ENCODE data around the gene DKKL1. TPM values are rescaled to one million over a fixed set of nuclear protein-coding genes. Genes with fewer than 3 reads are reported as not detected.
"Not testable (repeated sequence)": the region's sequence is repeated elsewhere in the genome, so short reads cannot be mapped to it uniquely, and the experiment has no call there.

The DKKL1 gene
- total and polyA plus RNA-seq, 12 donors: 0.20 to 0.54 (median 0.24) TPM; not detected in 8

DNA sequence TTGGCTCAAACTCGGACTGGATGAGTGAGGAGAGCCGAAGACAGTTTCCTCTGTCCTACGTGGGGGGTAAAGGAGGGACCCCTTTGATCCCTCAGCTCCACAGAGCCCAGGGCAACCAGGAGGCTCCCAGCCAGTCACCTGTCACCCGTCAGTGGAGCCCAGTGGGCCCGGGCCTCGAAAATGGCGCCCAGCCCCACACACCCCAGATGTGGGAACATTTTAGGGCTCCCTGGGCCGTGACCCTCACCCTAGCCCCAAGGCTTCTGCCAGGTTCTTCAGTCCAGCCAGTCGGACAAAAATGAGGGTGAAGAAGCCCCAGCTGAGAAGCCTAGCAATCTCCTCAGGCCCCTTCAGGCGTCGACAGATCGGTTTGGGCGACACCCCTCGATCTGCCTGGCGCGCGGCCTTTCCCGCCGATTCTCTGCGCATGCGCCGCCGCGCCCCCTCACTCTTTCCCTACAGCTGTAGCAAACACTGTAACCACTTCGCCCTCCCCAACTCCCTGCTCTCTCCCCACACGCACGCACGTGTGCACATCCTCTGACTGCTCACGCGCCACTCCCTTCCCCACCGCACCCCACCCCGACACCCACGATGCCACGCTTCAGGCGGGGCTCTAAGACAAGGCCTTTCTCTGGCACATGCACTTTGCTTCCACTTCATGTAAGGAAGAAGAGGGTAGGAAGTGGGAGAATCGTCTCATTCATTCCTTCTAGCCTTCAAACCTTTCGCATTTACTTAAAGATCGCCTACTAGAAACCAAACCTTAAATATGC, 38.7 kb upstream of the DKKL1 start, which contains the start of gene SLC6A16:
Gene SLC6A16, minus strand, starts transcription at position 391 of the 776 bp plus-strand sequence. CDS start 13,844 bp downstream, outside the sequence.
- peaks cover 0 to 3% (median 0%) of the 10 kb centered on the region in 9 donors for H3K4me1 ChIP-seq
- peaks cover 0 to 27% (median 0%) of the 10 kb centered on the region in 9 donors for H3K36me3 ChIP-seq
- H3K9me3 ChIP-seq: peaks cover 0 to 31% (median 0%) of the 10 kb centered on the region in 11 donors
- ATAC-seq: peak in 1 of 8 donors; percentile 20
- intact Hi-C loops (cut with DNase I): loop anchor here in 1 of 10 donors (10.0 kb wide), 1 partner anchor 100 kb away; no protein-coding TSS in a partner anchor
- 94% methylated on average over 38 of the region's 38 CpGs for WGBS, 2 donors
- TF ChIP-seq, protein P1, sequence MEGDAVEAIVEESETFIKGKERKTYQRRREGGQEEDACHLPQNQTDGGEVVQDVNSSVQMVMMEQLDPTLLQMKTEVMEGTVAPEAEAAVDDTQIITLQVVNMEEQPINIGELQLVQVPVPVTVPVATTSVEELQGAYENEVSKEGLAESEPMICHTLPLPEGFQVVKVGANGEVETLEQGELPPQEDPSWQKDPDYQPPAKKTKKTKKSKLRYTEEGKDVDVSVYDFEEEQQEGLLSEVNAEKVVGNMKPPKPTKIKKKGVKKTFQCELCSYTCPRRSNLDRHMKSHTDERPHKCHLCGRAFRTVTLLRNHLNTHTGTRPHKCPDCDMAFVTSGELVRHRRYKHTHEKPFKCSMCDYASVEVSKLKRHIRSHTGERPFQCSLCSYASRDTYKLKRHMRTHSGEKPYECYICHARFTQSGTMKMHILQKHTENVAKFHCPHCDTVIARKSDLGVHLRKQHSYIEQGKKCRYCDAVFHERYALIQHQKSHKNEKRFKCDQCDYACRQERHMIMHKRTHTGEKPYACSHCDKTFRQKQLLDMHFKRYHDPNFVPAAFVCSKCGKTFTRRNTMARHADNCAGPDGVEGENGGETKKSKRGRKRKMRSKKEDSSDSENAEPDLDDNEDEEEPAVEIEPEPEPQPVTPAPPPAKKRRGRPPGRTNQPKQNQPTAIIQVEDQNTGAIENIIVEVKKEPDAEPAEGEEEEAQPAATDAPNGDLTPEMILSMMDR (IDR thresholded peaks at IDR 0.05): no peak
- H3K27ac ChIP-seq: no peak within 1 kb of the TSS
- DNase-seq: no peak
- H3K4me3 ChIP-seq: no peak within 1 kb of the TSS
- no peaks in the 10 kb centered on the region for H3K27me3 ChIP-seq

DNA sequence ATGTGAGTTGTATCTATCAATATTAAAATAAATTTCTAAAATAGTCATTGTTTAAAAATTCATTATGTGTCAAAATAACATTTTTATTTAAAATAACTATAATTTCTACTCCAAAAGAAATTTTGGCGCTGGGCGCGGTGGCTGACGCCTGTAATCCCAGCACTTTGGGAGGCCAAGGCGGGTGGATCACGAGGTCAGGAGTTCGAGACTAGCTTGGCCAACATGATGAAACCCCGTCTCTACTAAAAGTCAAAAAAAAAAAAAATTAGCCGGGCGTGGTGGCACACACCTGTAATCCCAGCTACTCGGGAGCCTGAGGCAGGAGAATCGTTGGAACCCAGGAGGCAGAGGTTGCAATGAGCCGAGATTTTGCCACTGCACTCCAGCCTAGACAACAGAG, 37.9 kb upstream of the DKKL1 start:
- ATAC-seq: not testable (repeated sequence)

DNA sequence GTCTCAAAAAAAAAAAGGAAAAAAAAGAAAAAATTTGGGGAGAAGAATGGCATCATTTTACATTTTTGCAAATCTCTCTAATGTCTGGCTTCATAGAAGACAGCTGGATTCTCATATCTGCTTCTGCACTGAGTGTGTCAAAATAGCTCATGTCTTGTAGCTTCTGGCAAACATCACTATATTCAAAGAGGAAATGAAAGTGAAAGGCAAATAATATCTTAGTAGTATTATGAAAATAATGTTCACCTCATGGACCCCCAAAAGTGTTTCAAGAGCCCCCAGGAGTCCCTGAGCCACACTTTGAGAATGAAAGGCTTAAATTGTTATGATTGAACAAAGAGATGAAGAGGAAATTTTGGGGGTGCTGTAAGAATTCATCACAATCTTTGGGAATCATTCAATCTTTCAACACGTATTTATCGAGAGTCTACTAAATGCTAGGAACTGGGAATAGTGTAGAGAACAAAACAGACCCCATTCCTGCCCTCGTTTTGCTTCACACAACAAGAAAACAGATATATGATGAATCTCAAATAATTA, 37.4 kb upstream of the DKKL1 start:
- TF ChIP-seq, protein P1 (IDR thresholded peaks at IDR 0.05): no peak
- Histone ChIP-seq H3K36me3 (peaks cover 0 to 19% (median 0%) of the 10 kb centered on the region in 9 donors), H3K27ac (no peak overlapping the region), H3K27me3 (no peaks in the 10 kb centered on the region), H3K9me3 (peaks cover 0 to 22% (median 0%) of the 10 kb centered on the region in 11 donors), H3K4me3 (no peak overlapping the region), H3K4me1 (peaks cover 0 to 7% (median 0%) of the 10 kb centered on the region in 9 donors)
- WGBS, 2 donors: 86 to 93% methylated on average over 3 of the region's 3 CpGs
- intact Hi-C loops (cut with DNase I): loop anchor here in 2 of 10 donors (2.0 to 10.0 kb wide), 2 partner anchors 31 to 101 kb away; no protein-coding TSS in a partner anchor
- DNase-seq (no peak), ATAC-seq (no peak)

More for the DNA sequence above, 37.9 kb upstream of the DKKL1 start:
- H3K27me3 ChIP-seq, H3K27ac ChIP-seq, H3K4me1 ChIP-seq, DNase-seq, H3K4me3 ChIP-seq: not testable (repeated sequence)
- WGBS, 2 donors: 96 to 98% methylated on average over 13 of the region's 13 CpGs
- Histone ChIP-seq H3K36me3 (peaks cover 0 to 23% (median 0%) of the 10 kb centered on the region in 9 donors), H3K9me3 (peaks cover 0 to 27% (median 0%) of the 10 kb centered on the region in 11 donors)
- intact Hi-C loops (cut with DNase I): loop anchor here in 2 of 10 donors (2.0 to 10.0 kb wide), 2 partner anchors 31 to 101 kb away; no protein-coding TSS in a partner anchor

DNA sequence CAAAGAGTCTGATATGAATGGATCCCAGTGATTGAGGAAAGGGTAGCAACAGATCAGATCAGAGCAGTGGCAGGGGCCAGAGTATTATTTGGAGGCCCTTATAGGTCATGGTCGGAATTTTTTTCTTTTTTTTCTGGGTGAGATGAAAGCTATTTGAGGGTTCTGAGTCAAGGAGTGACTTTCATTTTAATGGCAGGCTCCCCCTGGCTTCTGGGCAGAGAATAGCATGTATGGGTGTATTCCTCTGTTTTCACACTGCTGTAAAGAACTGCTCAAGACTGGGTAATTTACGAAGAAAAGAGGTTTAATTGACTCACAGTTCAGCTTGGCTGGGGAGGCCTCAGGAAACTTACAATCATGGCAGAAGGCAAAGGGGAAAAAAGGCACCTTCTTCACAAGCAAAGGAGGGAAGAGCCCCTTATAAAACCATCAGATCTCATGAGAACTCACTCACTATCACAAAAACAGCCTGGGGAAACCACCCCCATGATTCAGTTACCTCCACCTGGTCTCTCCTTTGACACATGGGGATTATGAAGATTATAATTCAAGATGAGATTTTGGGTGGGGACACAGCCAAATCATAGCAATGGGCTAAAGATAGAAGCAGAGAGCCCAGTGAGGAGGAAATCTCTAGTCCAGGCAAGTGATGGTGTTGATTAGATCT, 35.7 kb upstream of the DKKL1 start:
- TF ChIP-seq, protein P1 (IDR thresholded peaks at IDR 0.05): peak; percentile 26 to 79 (median 61)
- Histone ChIP-seq H3K9me3 (peaks cover 0 to 5% (median 0%) of the 10 kb centered on the region in 11 donors), H3K27me3 (no peaks in the 10 kb centered on the region), H3K4me3 (no peak overlapping the region), H3K4me1 (peaks cover 0 to 18% (median 0%) of the 10 kb centered on the region in 9 donors), H3K27ac (no peak overlapping the region), H3K36me3 (peaks cover 0 to 5% (median 0%) of the 10 kb centered on the region in 9 donors)
- intact Hi-C loops (cut with DNase I): loop anchor here in 2 of 10 donors (2.0 to 10.0 kb wide), 2 partner anchors 33 to 103 kb away; no protein-coding TSS in a partner anchor
- ATAC-seq (peak in 1 of 8 donors; percentile 20), DNase-seq (no peak)
- 66 to 83% methylated on average over 2 of the region's 2 CpGs for WGBS, 2 donors
